Aorta (tissue), 5 donors: Measurements from ENCODE around the gene PLA2G4B. TPM values are rescaled to one million over a fixed set of nuclear protein-coding genes. Genes with fewer than 3 reads are reported as not detected.

ENCODE experiments used
- ATAC-seq: fragments of 200-7000 bp; cut with Tn5 transposase; one replicate; pipeline ENCODE4 v1.9.1; 2022; ENCODE audit warnings: moderate library complexity; ENCODE audit not compliant: low FRiP score
- DNase-seq, 2 donors: peaks; one replicate each; pipeline ENCODE4 v3.0.0-alpha.2; 2020
- H3K27ac ChIP-seq, 2 donors: one replicate each; pipeline ENCODE4 v1.5.1; 2013; ENCODE audit warnings: low read length in 2 of 2, mild to moderate bottlenecking in 2 of 2, moderate library complexity in 2 of 2, control low read depth in 1 of 2, inconsistent platforms in 1 of 2, low read depth in 1 of 2
- H3K27me3 ChIP-seq, 2 donors: one replicate each; pipeline ENCODE4 v1.6.1; 2013; ENCODE audit warnings: control low read depth in 1 of 2, low read length in 1 of 2, mild to moderate bottlenecking in 1 of 2, moderate library complexity in 1 of 2; ENCODE audit not compliant: insufficient read depth in 2 of 2, control insufficient read depth in 1 of 2
- H3K36me3 ChIP-seq, 2 donors: one replicate each; pipeline ENCODE4 v1.6.1; 2013; ENCODE audit warnings: control low read depth in 1 of 2, low read length in 1 of 2, mild to moderate bottlenecking in 1 of 2; ENCODE audit not compliant: insufficient read depth in 2 of 2, control insufficient read depth in 1 of 2
- H3K4me1 ChIP-seq, 2 donors: one replicate each; pipeline ENCODE4 v1.6.1; 2013; ENCODE audit warnings: low read length in 2 of 2, control low read depth in 1 of 2, mild to moderate bottlenecking in 1 of 2, moderate library complexity in 1 of 2; ENCODE audit not compliant: insufficient read depth in 2 of 2, control insufficient read depth in 1 of 2
- H3K4me3 ChIP-seq, 2 donors: one replicate each; pipeline ENCODE4 v1.5.1; 2013; ENCODE audit warnings: low read length in 2 of 2, control low read depth in 1 of 2, mild to moderate bottlenecking in 1 of 2
- H3K9me3 ChIP-seq: one replicate; pipeline ENCODE4 v1.6.1; 2013; ENCODE audit warnings: mild to moderate bottlenecking, low read length; ENCODE audit not compliant: control insufficient read depth
- WGBS, 2 donors: extraction: QIAGEN DNeasy Blood & Tissue Kit; methylation state at CpG; one replicate each; pipeline ENCODE4 v1.1.7; 2013; 5-methylcytosine and 5-hydroxymethylcytosine counted together
- intact Hi-C, 2 donors: fragments of 100-400 bp; cut with DNase I; formaldehyde crosslinking; loops; one replicate each; pipeline versions ENCODE4 v1.14.2 to v1.15.0; 2022
- polyA plus RNA-seq, 2 donors: library from polyadenylated mRNA; stranded (reverse); fragments of 200-250 nt; gene quantifications; one replicate each; pipeline ENCODE4 v1.2.3, GENCODE V29; 2013
- total RNA-seq, 2 donors: library from RNA; stranded (reverse); fragmentation: NEBNext Ultra II Directional; extraction: Animal tissue kit (Norgen Biotek cat#: 25700); gene quantifications; one replicate each; pipeline ENCODE4 v1.2.1, GENCODE V29; 2021
- donor health status: healthy with polysubstance abuse.
- donor health status: Bipolar disorder and iron deficiency.
- donor health status: DM: no; HTN: no; CAD: no.
- donor health status: DM: no; HTN: no; CAD: no.
- donor health status: DM: yes; HTN: yes; CAD: no.

Gene PLA2G4B
- total and polyA plus RNA-seq, 4 donors = 6.7 to 51.8 (median 12.7) TPM

- H3K4me1 ChIP-seq = no peaks in the 10 kb centered on the region
- no peaks in the 10 kb centered on the region for H3K27me3 ChIP-seq
- H3K4me3 ChIP-seq = no peak overlapping the region
- no peak overlapping the region for H3K27ac ChIP-seq
- H3K36me3 ChIP-seq = no peaks in the 10 kb centered on the region
- 24 to 25% methylated on average over 10 of the region's 10 CpGs for WGBS, 2 donors
- intact Hi-C loops = no loop called here
- DNase-seq = no peak
- no peak for ATAC-seq
- no peaks in the 10 kb centered on the region for H3K9me3 ChIP-seq
Measured at GRCh38 chr15:41881550-41881919, 42.9 kb downstream of the PLA2G4B start.

DNA sequence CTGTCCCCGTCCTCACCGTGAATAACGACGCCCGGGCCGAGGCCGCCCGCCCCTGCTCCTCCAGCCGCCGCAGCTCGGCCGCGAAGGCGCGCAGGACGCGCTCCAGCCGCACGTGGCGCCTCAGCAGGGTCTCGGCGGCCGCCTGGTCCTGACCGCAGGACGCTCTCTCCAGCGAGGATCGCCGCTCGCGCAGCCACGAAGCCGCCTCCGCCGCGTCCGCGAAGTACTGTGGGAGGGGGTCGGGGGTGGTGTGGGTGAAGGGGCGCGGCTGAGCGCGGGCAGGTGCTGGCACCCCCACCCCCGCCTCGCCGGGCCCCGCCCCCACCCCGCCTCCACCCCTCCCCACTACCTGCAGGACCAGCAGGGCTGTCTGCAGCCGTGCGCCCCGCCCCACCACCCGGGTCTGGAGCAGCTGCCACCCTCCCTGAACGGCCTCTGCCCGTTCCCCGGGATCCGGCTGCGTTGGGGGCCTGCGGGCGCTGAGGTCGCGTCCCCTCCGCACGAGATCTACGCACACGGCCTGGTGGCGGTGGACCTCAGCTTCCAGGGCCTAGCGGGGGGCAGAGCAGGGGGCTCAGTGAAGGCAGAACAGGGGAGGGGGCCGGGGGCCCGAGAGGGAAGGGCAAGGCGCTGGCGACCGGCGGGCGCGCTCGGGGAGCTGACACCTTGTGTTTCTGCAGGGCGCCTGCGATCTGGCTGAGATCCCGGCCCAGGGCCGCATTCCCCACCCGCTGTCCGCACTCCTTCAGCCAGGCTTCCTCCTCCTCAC lies 43.5 kb downstream of the PLA2G4B start:
- intact Hi-C loops = no loop called here
- Histone ChIP-seq H3K4me1 (no peaks in the 10 kb centered on the region), H3K9me3 (no peaks in the 10 kb centered on the region), H3K27me3 (no peaks in the 10 kb centered on the region), H3K36me3 (no peaks in the 10 kb centered on the region), H3K27ac (no peak overlapping the region), H3K4me3 (no peak overlapping the region)
- 18 to 22% methylated on average over 63 to 81 of the region's 81 CpGs for WGBS, 2 donors
- DNase-seq (no peak), ATAC-seq (no peak)

- no peak for ATAC-seq
- 75% methylated on average over 14 of the region's 14 CpGs for WGBS, 2 donors
- DNase-seq = no peak
- H3K36me3 ChIP-seq = no peaks in the 10 kb centered on the region
- intact Hi-C loops = no loop called here
- H3K27me3 ChIP-seq = no peaks in the 10 kb centered on the region
- no peaks in the 10 kb centered on the region for H3K9me3 ChIP-seq
- H3K4me1 ChIP-seq = no peaks in the 10 kb centered on the region
- H3K27ac ChIP-seq = no peak overlapping the region
- no peak overlapping the region for H3K4me3 ChIP-seq
Measured at GRCh38 chr15:41882689-41883483, 44.2 kb downstream of the PLA2G4B start.

GRCh38 chr15:41883484-41883825 lies 44.8 kb downstream of the PLA2G4B start:
- no peak for ATAC-seq
- Histone ChIP-seq H3K27me3 (no peaks in the 10 kb centered on the region), H3K4me3 (no peak overlapping the region), H3K27ac (no peak overlapping the region), H3K36me3 (no peaks in the 10 kb centered on the region), H3K4me1 (no peaks in the 10 kb centered on the region), H3K9me3 (no peaks in the 10 kb centered on the region)
- WGBS, 2 donors = 97 to 100% methylated on average over 2 of the region's 2 CpGs
- no peak for DNase-seq
- intact Hi-C loops = no loop called here

DNA sequence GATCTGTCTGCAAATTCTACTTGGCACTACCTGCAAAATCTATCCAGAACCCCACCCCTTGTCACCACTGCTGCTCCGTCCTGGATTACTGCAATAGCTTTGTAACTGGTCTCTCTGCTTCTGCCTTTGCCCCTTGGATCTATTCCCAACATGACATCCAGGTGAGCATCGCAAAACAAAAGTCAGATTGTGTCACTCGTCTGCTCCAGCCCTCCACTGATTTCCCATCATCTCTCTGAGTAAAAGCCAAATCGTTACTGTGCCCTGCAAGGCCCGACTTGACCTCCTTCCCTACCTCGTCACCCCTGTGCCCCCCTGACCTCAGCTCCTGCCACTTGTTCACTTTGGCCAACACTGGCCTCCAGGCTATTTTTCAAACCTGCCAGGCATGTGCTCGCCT lies 45.8 kb downstream of the PLA2G4B start:
- no peak for DNase-seq
- WGBS, 2 donors = 84 to 88% methylated on average over 7 of the region's 7 CpGs
- no peak for ATAC-seq
- intact Hi-C loops = no loop called here
- Histone ChIP-seq H3K27me3 (no peaks in the 10 kb centered on the region), H3K36me3 (no peaks in the 10 kb centered on the region), H3K4me1 (no peaks in the 10 kb centered on the region), H3K4me3 (no peak overlapping the region), H3K27ac (no peak overlapping the region), H3K9me3 (no peaks in the 10 kb centered on the region)

DNA sequence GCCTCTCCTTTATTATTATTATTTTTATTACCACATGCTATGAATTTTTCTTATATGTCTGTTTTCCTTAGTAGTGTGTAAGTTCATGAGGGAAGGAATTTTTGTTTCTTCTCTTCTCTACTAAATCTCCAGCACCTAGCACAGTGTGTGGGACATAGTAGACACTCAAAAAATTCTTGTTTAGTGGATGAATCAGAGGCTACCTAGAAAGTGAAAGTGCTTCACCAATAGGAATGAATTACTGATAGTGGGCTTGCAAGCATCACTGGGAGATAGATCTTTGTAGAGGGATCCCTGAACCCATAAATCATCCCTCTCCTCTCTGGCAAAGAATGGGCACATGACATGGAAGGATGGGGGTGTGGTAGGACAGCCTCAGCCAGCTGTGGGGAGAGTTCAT lies 46.7 kb downstream of the PLA2G4B start:
- H3K27me3 ChIP-seq = no peaks in the 10 kb centered on the region
- no peak for ATAC-seq
- H3K36me3 ChIP-seq = no peaks in the 10 kb centered on the region
- DNase-seq = no peak
- no peaks in the 10 kb centered on the region for H3K4me1 ChIP-seq
- no peaks in the 10 kb centered on the region for H3K9me3 ChIP-seq
- intact Hi-C loops = no loop called here
- H3K4me3 ChIP-seq = no peak overlapping the region
- no peak overlapping the region for H3K27ac ChIP-seq

DNA sequence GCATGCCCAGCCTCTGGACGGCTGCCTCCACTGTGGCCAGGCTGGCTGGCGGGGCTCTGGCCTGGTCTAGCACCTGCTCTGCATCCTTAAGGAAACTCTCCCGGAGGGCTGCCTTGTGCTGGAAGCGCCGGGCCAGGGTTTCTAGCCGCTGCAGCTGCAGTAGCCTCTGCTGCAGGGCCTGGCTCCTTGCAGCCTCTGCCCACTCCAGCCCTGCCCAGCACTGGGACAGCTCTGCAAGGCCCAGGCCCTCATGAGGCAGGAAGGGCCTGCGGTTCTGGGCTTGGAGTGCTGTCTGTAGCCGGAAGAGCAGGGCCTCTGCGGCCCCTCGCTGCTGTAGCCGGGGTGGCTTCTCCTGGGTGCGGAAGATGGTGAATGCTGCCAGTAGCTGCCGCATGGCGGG lies 47.2 kb downstream of the PLA2G4B start:
- Histone ChIP-seq H3K9me3 (no peaks in the 10 kb centered on the region), H3K4me1 (no peaks in the 10 kb centered on the region), H3K4me3 (no peak overlapping the region), H3K27me3 (no peaks in the 10 kb centered on the region), H3K27ac (no peak overlapping the region), H3K36me3 (no peaks in the 10 kb centered on the region)
- intact Hi-C loops = no loop called here
- WGBS, 2 donors = 93 to 95% methylated on average over 14 of the region's 14 CpGs
- no peak for ATAC-seq
- no peak for DNase-seq

DNA sequence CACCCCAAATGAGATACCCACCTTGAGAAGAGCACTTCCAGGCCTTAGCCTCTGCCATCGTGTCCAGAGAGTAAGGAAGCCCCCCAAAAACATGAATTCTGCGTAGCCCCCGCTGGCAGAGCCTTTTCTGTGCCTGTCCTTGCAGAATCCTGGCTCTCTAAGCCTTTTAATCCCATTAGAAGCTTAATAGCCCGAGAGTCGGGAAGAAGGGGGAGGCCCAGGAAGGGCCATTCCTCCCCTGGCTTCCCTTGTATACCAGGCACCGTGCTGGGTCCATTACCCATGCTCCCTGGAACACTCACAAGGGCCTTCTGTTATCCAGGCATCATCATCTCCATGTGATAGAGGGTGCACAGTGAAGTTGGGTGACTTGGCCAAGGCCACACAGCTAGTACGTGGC lies 48.1 kb downstream of the PLA2G4B start:
- H3K4me1 ChIP-seq = no peaks in the 10 kb centered on the region
- no peaks in the 10 kb centered on the region for H3K27me3 ChIP-seq
- no peak for DNase-seq
- no peak overlapping the region for H3K4me3 ChIP-seq
- WGBS, 2 donors = 91 to 97% methylated on average over 7 of the region's 7 CpGs
- H3K27ac ChIP-seq = no peak overlapping the region
- ATAC-seq = no peak
- H3K36me3 ChIP-seq = no peaks in the 10 kb centered on the region
- intact Hi-C loops = no loop called here
- no peaks in the 10 kb centered on the region for H3K9me3 ChIP-seq

DNA sequence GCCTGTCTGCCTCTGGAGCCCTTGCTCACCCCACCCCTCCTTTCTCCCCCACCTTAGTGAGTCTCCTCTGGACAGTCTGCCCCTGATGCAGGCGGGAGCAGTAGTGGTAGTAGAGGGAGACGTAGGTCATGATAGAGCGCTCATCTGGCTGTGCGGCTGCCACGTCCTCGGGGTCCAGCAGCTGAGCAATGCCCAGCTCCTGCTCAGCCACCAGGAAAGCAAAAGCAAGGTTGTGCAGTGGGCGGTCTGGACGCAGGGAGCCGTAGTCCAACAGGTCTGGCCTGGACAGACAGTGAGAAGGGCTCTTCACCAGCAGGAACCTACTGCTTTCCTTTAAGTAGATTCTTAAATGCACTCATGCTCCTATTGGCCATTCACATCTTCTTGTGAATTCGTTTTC lies 48.5 kb downstream of the PLA2G4B start:
- H3K4me1 ChIP-seq = no peaks in the 10 kb centered on the region
- H3K27me3 ChIP-seq = no peaks in the 10 kb centered on the region
- no peaks in the 10 kb centered on the region for H3K9me3 ChIP-seq
- ATAC-seq = no peak
- no peaks in the 10 kb centered on the region for H3K36me3 ChIP-seq
- intact Hi-C loops = no loop called here
- DNase-seq = no peak
- H3K4me3 ChIP-seq = no peak overlapping the region
- no peak overlapping the region for H3K27ac ChIP-seq
- WGBS, 2 donors = 96 to 98% methylated on average over 10 of the region's 10 CpGs
